NCI-H146 treated with DMSO at 0.1 percent for 48 hours (cell line): ENCODE data around the gene PIP4K2C.

Experiments
- DNase-seq: peaks from one replicate; lab custom pipeline; 2025; ENCODE audit not compliant: unreplicated experiment; lab: John Stamatoyannopoulos, UW

Gene PIP4K2C

GRCh38 chr12:57620936-57621496, 30.0 kb downstream of the PIP4K2C start:
- DNase-seq: no peak

- DNase-seq: peak; percentile 8
Observed at GRCh38 chr12:57621497-57622292, 30.7 kb downstream of the PIP4K2C start.

DNA sequence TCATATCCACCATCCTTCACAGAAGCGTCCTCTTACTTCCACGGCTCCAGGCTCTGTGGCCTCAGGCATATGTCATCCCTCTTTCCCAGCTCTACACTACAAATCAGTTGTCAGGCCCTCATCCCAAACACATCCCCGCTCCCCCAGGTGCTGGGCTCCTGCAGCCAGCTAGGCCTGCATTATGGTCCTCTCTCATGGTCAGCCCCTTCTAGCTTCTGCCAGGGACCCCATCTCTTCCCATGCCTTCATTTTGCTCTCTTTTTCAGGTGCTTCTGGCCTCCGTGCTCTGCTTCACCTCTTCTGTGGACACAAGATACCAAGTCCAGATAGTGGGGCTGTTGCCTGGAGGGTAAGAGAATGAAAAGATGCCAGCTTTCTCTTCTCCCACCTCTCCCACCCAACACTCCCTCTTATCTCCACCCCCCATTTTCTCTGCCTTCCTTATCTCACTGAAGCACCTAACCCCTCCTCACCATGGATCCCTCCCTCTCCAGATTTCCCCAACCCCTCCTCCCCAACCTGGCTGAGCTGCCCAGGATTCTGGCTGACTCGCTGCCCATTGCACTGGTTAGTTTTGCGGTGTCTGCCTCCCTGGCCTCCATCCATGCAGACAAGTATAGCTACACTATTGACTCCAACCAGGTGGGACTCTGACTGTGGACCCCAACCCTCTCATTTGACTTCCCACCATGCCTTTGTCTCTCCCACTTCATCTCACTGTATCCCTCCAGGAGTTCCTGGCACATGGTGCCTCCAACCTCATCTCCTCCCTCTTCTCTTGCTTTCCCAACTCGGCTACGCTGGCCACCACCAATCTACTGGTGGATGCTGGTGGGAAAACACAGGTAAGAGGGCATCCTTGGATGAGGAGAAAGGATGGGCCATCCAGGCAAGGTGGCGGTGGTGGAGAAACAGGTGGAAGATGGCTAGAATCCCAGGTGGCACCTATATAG, 31.6 kb downstream of the PIP4K2C start:
- no peak for DNase-seq

DNA sequence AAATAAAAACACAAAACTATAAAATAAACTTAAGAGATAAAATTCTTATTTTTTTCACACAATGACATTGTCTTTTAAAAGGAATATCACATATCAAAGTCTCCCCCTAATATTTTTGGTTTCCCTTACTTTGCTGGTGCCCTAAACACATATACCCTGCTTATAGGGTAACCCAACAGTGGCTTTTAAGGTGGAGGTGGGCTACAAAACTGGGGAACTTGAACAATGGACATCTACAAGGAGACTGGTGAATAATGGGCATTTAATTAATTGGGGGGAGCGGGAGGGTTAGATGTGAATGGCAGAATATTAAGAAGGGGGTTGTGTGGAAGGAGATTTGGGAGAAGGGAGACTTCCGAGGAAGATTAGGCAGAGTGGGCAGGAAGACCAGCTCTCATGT, 32.4 kb downstream of the PIP4K2C start:
- DNase-seq: no peak

DNA sequence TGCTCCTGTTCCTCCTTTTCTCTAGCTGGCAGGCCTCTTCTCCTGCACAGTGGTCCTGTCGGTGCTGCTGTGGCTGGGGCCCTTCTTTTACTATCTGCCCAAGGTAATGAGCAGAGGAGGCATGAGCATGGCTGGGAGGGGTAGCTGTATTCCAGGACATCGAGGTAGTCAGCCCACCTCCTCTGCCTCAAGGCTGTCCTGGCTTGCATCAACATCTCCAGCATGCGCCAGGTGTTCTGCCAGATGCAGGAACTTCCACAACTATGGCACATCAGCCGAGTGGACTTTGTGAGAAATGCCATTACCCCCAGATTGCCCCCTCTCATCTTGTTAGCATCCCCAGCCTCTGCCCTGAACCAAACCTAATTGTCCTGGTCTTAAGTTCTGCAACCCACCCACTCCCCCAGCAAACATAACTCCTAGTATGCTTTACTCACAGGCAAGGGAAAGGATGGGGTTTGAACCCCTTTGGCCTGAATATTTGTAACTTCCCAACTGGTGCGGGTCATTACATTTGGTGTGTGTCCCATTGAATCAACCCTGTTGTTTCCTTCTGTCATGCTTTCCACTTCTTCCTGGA, 32.9 kb downstream of the PIP4K2C start:
- DNase-seq: no peak

DNA sequence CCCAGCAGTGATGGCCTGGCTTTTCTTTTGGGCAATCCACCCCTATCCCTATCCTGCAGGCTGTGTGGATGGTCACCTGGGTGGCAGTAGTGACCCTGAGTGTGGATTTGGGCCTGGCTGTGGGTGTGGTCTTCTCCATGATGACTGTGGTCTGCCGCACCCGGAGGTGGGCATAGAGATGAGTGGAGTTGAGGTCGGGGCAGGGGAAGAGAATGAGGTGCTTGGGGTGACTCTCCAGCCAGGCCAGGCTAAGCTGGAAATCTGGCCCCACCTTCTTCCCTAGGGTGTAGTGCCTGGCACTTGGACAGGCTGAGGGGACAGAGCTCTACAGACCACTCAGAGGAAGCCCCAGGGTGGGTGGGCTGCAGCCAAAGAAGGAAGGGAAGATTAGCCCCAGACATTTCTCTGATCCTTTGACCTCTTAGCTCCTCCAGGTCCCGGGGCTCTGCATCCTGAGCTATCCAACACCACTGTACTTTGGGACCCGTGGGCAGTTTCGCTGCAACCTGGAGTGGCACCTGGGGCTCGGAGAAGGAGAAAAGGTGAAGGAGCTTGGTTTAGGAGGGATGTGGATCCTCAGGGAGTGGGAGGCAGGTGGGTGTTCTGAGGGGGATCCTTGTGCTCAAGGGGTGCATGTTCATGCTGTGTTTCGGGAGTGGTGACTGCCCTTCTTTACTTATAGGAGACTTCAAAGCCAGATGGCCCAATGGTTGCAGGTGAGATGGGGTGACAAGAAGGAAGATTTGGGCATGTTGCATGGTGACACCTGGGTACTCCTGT, 33.6 kb downstream of the PIP4K2C start:
- no peak for DNase-seq

DNA sequence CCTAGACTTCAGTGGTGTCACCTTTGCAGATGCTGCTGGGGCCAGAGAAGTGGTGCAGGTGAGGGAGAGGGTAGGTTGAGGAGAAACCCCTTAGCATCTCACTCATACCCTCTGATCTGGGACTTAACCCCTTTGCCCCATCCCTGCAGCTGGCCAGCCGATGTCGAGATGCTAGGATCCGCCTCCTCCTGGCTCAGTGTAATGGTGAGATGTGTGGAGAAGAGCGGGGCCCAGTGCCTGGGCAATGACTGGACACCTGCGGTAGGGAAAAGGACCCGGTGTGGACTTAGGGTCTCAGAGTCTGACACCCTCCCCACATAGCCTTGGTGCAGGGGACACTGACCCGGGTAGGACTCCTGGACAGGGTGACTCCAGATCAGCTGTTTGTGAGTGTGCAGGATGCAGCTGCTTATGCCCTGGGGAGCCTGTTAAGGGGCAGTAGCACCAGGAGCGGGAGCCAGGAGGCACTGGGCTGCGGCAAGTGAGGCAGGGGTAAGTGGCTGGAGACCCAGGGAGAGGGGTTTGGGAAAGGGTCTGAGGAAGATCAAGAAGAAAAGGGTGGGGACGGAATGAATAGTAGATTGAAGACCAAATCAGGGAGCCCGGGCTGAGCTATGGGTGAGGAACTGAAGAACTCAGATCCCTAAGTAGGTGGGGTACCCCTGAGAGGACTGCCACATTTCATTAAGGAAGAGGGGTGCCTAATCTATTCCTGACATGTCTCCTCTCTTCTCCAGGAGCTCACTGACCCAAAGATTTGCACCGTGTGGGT, 34.5 kb downstream of the PIP4K2C start:
- DNase-seq: no peak

DNA sequence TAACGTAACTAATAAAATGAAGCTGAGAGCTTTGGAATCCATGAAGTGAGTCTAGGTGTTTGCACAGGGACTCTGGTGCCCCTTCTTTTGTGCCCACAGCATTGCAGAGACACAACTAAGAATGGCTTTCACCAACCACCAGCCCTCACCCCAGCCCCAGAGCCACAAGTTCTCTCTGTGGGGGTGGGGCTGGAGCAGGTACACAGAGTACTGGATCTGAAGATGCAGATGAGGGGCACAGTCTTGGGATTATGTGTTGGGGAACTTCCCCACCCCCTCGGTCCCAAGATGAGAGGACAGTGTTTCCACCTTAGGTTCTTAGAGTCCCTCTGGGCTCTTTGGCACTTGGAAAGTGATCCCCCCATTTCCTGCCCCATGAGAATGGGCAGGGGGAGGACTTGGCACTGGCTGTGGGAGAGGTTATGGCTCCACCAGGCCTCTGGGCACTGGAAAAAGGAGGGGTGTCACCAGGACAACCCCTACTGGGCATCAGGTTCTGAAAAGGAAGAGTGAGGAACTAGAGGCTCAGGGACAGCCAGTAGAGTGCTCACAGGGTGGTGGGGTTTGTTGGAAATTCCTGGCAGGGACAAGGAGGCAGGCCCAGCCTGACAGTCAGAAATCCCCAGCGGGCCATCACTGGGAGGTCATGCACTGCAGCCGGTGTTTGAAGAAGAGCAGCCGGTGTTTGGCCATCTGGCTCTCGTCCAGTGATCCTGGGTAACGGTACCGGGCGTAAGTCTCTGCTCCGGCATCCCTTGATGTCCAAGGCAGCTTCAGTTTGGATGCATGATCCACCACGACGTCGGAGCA, 35.3 kb downstream of the PIP4K2C start:
- no peak for DNase-seq

DNA sequence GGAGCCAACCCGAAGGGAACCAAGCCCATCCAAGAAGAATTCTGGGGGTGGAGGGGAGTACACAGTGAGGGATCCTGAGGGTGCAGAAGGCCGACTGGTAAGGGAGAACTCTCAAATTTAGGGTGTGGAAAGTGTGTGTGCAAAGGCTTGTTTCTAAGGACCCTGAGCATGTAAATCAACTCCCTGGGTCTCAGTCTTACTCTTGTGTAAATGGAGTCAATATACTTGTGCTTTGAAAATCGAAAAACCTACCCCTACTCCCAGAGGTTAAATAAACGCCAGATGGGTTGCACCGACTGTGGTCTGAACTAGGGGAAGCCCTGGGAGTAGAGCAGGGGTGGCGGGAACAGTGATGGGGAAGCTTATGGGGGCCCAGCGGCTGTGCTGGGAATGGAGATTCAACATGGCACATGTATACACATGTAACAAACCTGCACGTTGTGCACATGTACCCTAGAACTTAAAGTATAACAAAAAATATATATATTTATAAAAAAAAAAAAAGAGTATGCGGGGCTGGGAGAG, 36.0 kb downstream of the PIP4K2C start:
- no peak for DNase-seq

DNA sequence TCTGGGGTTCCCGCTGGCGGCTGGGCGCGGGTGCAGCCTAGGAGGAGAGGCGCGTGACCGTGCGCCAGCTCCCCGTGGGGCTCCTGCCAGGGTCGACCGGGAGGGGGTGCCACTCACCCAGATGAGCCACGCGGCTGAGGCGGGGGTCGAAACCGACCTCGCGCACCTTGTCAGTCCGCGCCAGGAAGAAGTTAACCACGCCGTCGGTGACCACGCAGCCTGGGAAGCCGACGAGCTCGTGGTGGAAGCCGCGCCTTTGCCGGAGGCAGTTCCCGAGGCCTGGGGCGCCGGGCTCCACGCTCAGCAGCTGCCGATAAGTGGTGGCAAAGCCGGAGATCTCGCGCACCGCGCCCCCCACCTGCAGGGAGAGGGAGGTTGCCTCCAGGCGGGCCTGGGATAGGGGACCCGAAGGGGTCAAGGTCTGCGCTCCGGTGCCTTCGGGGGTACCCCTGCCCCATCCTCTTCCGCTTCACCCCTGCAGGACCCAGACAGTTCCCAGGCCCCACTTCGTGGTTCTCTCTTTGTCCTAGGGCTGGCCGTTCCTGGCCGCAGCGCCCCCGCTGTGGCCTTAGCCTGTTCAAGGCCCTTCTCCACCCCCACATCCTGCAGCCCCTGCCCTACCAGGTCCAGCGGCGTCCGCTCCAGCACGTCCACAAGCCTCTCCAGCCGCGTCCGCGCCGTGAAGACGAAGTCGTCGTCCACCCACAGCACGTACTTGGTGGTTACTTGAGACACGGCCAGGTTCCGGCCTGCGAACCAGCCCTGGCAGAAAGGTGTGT, 36.7 kb downstream of the PIP4K2C start:
- DNase-seq: no peak

GRCh38 chr12:57628280-57629191, 37.5 kb downstream of the PIP4K2C start:
- DNase-seq: no peak

- DNase-seq: no peak
Observed at GRCh38 chr12:57629897-57630471, 39.0 kb downstream of the PIP4K2C start.

DNA sequence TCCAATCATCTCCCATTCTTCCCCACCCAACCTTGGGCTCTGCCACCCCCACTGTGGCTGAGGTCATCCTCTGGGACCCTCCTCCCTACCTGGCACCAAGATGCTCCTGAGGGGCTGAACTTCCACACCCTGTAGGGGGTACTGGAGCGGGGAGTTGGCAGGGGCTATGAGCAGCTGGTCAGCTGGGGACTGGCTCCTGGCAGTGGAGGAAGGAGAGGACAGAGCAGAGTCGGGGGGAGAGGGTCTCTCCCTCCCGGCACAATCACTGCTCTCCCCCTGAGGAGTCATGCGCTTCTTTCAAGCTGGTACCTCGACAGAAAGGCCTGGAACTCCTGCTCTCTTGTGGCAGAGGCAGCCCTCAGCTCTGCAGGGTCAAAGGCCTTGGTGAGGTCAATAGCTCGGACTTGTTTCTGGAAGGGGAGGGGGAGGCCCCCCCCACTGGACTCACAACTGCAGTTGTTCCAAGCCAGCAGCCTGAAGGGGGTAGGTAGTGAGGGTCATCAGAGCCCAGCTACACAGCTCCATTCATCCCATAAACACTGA, 40.0 kb downstream of the PIP4K2C start:
- DNase-seq: no peak

DNA sequence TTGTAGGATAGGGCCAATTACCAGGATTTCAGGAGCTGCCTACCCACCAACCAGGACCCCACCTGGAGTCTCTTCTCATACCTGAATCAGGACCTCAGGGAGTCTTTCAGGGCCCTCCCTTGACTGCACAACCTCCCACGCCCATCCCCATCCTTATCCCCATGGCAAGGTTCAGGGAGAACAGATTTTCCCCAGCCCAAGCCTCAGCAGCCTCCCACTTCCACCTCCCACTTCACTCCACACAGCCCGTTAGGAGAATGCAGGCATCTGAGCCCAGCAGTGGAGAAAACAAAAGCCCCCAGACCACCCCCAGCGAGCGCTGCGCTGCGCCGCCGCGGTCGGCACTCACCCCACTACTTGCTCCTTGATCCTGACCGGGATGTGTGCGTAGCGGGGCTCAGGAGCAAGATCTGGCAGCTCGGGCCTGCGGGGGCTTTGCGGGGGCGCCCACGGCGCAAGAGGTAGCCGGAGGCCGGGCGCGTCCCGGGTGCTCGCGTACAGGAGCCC, 40.6 kb downstream of the PIP4K2C start:
- no peak for DNase-seq

DNA sequence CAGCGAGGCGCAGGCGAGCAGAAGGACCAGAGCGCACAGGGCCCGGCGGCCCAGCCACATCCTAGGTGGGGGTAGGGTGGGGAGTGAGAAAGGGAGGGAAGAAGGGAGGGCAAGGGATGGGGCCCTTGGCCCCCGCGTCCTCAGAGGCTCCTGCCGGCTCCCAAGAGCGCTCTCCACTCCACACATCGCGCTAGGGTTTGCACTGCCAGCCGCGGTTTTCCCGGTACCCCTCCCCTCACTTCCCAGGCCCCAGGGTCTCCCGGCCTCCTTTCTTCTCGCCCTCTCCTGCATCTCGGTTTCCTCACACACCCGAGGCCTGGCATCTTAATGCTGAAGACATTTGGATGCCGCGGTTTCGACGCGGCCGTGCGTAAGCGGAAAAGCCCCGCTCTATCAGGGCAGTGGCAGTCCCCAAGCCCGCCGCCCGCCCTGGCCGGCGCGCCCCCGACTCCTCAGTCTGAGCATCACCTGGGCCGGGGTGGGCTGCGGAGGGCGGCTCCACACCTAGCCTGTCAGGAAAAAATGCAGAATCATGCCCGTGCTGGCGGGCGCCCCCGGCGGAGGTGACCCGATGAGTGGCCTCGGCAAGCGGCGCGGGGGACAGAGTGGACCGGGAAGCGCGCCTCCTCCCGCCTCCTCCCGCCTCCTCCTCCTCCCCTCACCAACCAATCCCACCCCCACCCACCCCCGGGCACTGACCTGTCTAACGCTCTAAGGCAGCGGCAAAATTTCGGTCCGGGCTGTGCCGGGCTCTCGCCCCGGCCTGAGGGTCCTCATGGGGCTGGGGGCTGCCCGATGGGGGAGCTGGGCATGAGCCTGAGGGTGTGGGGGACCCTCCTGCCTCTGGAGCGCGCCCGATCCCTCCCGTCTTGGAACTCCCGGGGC, 41.3 kb downstream of the PIP4K2C start:
- peak; percentile 21 for DNase-seq
